Smooth muscle cell (in vitro differentiated cells): ENCODE data around the gene TTLL9. TPM values are rescaled to one million over a fixed set of nuclear protein-coding genes. Genes with fewer than 3 reads are reported as not detected.

Source experiments
- DNase-seq: peaks from one replicate; lab custom pipeline; 2025; ENCODE audit not compliant: unreplicated experiment; lab: John Stamatoyannopoulos, UW
- H2AFZ ChIP-seq: fragments of 200-600 bp; sonication (generic); 2 replicates; pipeline ENCODE4 v1.6.0; 2016; ENCODE audit warnings: antibody characterized with exemption, low read depth, mild to moderate bottlenecking
- H3F3A ChIP-seq: fragments of 200-600 bp; sonication (generic); 2 replicates; pipeline ENCODE4 v1.6.0; 2017; ENCODE audit warnings: antibody characterized with exemption, low read depth
- H3K27ac ChIP-seq: fragments of 200-600 bp; sonication (generic); 2 replicates; pipeline ENCODE4 v1.5.1; 2016; ENCODE audit warnings: low read depth, mild to moderate bottlenecking
- H3K27me3 ChIP-seq: fragments of 200-600 bp; sonication (generic); 2 replicates; pipeline ENCODE4 v1.6.1; 2016; ENCODE audit warnings: low read depth, mild to moderate bottlenecking
- H3K36me3 ChIP-seq: fragments of 200-600 bp; sonication (generic); 2 replicates; pipeline ENCODE4 v1.5.1; 2016; ENCODE audit warnings: low read depth
- H3K4me1 ChIP-seq: fragments of 200-600 bp; sonication (generic); 2 replicates; pipeline ENCODE4 v1.5.1; 2016; ENCODE audit warnings: low read depth
- H3K4me2 ChIP-seq: fragments of 200-600 bp; sonication (generic); 2 replicates; pipeline ENCODE4 v1.6.0; 2016; ENCODE audit warnings: mild to moderate bottlenecking
- H3K4me3 ChIP-seq: fragments of 200-600 bp; sonication (generic); 2 replicates; pipeline ENCODE4 v1.5.1; 2016; ENCODE audit warnings: mild to moderate bottlenecking
- H3K79me2 ChIP-seq: fragments of 200-600 bp; sonication (generic); 2 replicates; pipeline ENCODE4 v1.6.0; 2016; ENCODE audit warnings: low read depth, mild to moderate bottlenecking
- H3K9ac ChIP-seq: fragments of 200-600 bp; sonication (generic); 2 replicates; pipeline ENCODE4 v1.6.0; 2016; ENCODE audit warnings: low read depth
- H3K9me3 ChIP-seq: fragments of 200-600 bp; sonication (generic); replicated peaks from 2 replicates; pipeline ENCODE4 v1.5.1; 2016; ENCODE audit warnings: low read depth
- H4K20me1 ChIP-seq: fragments of 200-600 bp; sonication (generic); 2 replicates; pipeline ENCODE4 v1.6.0; 2016; ENCODE audit warnings: low read depth
- CTCF ChIP-seq: fragments of 200-600 bp; sonication (generic); IDR thresholded peaks from 2 replicates; pipeline ENCODE4 v1.5.1; 2017; ENCODE audit warnings: borderline replicate concordance, mild to moderate bottlenecking, antibody characterized with exemption; ENCODE audit not compliant: insufficient read depth, poor library complexity, severe bottlenecking
- WGBS: methylation state at CpG from one replicate; pipeline ENCODE4 v1.1.7; 2016; ENCODE audit warnings: low lambda C conversion rate; 5-methylcytosine and 5-hydroxymethylcytosine counted together
- polyA plus RNA-seq: library from polyadenylated mRNA; unstranded; fragments of >200 nt; fragmentation: Nextera tagmentation; extraction: Ambion mirVana; gene quantifications from 2 replicates; pipeline ENCODE4 v1.2.1, GENCODE V29; 2016
- total RNA-seq: library from RNA; depleted of rRNA; stranded (reverse); fragments of >200 nt; gene quantifications from 2 replicates; pipeline ENCODE4 v1.2.3, GENCODE V29; 2014

Gene TTLL9
- total and polyA plus RNA-seq, 2 experiments from 2014 or later: 0.13 TPM; not detected in 1

DNA sequence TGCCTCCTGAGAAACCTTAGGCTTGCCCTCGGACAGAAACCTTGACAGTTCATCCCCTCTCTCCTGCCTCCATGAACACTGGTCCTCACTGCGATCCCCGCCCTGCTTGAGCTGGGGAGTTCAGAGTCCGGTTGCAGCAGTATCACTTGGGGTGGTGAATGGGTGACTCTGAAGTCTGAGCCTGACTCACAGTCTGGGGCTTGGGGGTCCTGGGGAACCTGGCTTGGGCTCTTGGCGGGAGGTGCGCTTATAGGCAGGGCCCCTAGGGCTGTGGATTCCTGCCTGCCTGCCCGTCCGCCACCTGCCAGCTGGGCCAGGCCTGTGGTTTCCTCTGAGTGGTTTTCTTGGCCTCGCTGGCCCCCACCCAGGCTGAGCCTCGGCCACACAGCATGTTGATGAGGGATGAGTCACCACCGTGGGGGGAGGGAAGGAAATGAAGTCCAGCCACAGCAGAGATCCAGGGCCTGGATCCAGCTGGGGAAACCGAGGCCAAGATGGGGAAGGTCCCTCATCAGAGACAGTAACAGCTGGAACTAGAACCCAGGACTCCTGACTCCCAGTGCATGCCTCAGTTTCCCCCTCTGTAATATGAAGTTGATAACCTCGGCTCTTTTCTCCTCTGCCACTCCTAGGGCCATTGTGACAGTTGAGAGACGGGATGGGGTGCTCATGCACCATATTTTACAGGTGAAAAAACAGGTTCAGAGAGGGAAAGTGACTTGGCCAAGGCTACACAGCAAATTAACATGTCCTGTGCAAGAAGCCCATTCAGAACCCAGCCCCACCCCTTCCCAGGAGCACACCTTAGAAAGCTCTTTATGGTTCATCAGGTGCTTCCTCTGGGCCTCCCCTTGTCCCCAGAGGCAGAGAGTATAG, 34.2 kb upstream of the TTLL9 start:
- Histone ChIP-seq H2AFZ (no peak overlapping the region), H3K36me3 (no peaks in the 10 kb centered on the region), H3K27ac (no peak overlapping the region), H3K4me1 (peaks cover 24% of the 10 kb centered on the region), H3K9me3 (no peaks in the 10 kb centered on the region), H3K27me3 (no peaks in the 10 kb centered on the region), H4K20me1 (no peaks in the 10 kb centered on the region), H3K4me2 (peak overlapping the region; percentile 37), H3K79me2 (no peaks in the 10 kb centered on the region), H3F3A (peaks cover 32% of the 10 kb centered on the region), H3K4me3 (no peak overlapping the region), H3K9ac (no peak overlapping the region)
- WGBS: 38% methylated on average over 14 of the region's 14 CpGs
- TF ChIP-seq CTCF: no peak
- peak; percentile 20 for DNase-seq

GRCh38 chr20:31836853-31837608, 33.4 kb upstream of the TTLL9 start:
- Histone ChIP-seq H3K9ac (no peak overlapping the region), H3K9me3 (no peaks in the 10 kb centered on the region), H3K27ac (peak overlapping the region; percentile 18), H3K36me3 (no peaks in the 10 kb centered on the region), H3K4me2 (peak overlapping the region; percentile 37), H4K20me1 (no peaks in the 10 kb centered on the region), H3K79me2 (no peaks in the 10 kb centered on the region), H2AFZ (no peak overlapping the region), H3K4me3 (no peak overlapping the region), H3F3A (peaks cover 32% of the 10 kb centered on the region), H3K27me3 (no peaks in the 10 kb centered on the region), H3K4me1 (peaks cover 26% of the 10 kb centered on the region)
- WGBS: 72% methylated on average over 5 of the region's 5 CpGs
- no peak for DNase-seq
- no peak for TF ChIP-seq CTCF

DNA sequence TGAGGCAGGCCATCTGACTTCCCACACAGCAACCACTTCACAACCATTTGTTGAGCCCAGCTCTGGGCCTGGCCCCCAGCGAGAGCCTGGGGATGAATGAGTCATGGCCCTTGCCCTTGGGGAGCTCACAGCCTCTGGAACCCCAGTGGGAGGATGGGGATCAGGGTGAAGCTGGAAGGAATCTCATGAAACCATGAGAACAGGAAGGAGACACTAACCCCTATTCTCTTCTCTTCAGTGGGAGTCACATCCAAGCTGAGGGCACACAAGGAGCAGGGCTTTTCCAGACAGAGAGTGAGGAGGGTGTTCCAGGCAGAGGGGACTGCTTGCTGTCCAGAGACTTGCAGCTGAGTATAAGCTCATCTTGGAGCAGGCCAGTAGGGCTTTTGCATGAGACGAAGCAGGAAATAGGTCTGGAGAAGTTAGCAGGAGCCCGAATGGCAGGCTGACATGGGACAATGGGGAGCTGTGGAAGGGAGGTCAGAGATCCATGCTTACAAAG, 32.5 kb upstream of the TTLL9 start:
- 22% methylated on average over 3 of the region's 3 CpGs for WGBS
- TF ChIP-seq CTCF: no peak
- no peaks in the 10 kb centered on the region for H3K36me3 ChIP-seq
- H3K79me2 ChIP-seq: no peaks in the 10 kb centered on the region
- no peak for DNase-seq
- peaks cover 35% of the 10 kb centered on the region for H3K4me1 ChIP-seq
- no peaks in the 10 kb centered on the region for H3K9me3 ChIP-seq
- no peak overlapping the region for H2AFZ ChIP-seq
- H3F3A ChIP-seq: peaks cover 32% of the 10 kb centered on the region
- peak overlapping the region; percentile 37 for H3K4me2 ChIP-seq
- H3K27ac ChIP-seq: peak overlapping the region; percentile 18
- H4K20me1 ChIP-seq: no peaks in the 10 kb centered on the region
- H3K4me3 ChIP-seq: no peak overlapping the region
- H3K9ac ChIP-seq: no peak overlapping the region
- no peaks in the 10 kb centered on the region for H3K27me3 ChIP-seq
